ENCODE data around the gene AHNAK2.

- TF ChIP-seq POLR2A (IDR thresholded peaks at IDR 0.05) (no peak), CTCF (IDR thresholded peaks at IDR 0.05) (no peak), EP300 (IDR thresholded peaks at IDR 0.05) (no peak), POLR2AphosphoS5 (IDR thresholded peaks at IDR 0.05) (no peak)
Measured at GRCh38 chr14:104891121-104891551, 87.0 kb downstream of the AHNAK2 start.
